Vagina (tissue), 2 donors: ENCODE measurements around the gene MYEF2. TPM values are rescaled to one million over a fixed set of nuclear protein-coding genes. Genes with fewer than 3 reads are reported as not detected.

Experiments used
- DNase-seq, 2 donors: peaks; one replicate each; pipeline ENCODE4 v3.0.0-alpha.2; 2017; ENCODE audit errors: extremely low spot score in 2 of 2
- H3K27ac ChIP-seq: fragments of 200-600 bp; sonication (generic); one replicate; pipeline ENCODE4 v1.5.1; 2019
- H3K27me3 ChIP-seq: fragments of 200-600 bp; sonication (generic); one replicate; pipeline ENCODE4 v1.5.1; 2019
- H3K36me3 ChIP-seq, 2 donors: fragments of 200-600 bp; sonication (generic); one replicate each; pipeline ENCODE4 v1.5.1; 2017 to 2019
- H3K4me1 ChIP-seq: fragments of 200-600 bp; sonication (generic); one replicate; pipeline ENCODE4 v1.5.1; 2019
- H3K4me3 ChIP-seq, 2 donors: fragments of 200-600 bp; sonication (generic); 1 replicate in 1 of 2; 2 replicates in 1 of 2; pipeline ENCODE4 v1.5.1; 2016 to 2019
- H3K9me3 ChIP-seq: fragments of 200-600 bp; sonication (generic); one replicate; pipeline ENCODE4 v1.5.1; 2019
- CTCF ChIP-seq, 3 experiments: fragments of 450-650 bp in 2 of 3; fragments of 200-600 bp in 1 of 3; sonication (generic) in 1 of 3; IDR thresholded peaks; one replicate each; pipeline ENCODE4 v1.5.1; 2017 to 2019; ENCODE audit warnings: antibody characterized with exemption in 3 of 3, mild to moderate bottlenecking in 2 of 3, moderate library complexity in 2 of 3
- POLR2A ChIP-seq, 2 donors: fragments of 450-650 bp; IDR thresholded peaks; one replicate each; pipeline ENCODE4 v1.6.1; 2017; ENCODE audit warnings: antibody characterized with exemption in 2 of 2, mild to moderate bottlenecking in 2 of 2, moderate library complexity in 2 of 2
- POLR2AphosphoS5 ChIP-seq, 2 donors: sonication (generic); formaldehyde crosslinking; IDR thresholded peaks; one replicate each; pipeline ENCODE4 v1.9.0; 2017; ENCODE audit warnings: antibody characterized with exemption in 2 of 2, mild to moderate bottlenecking in 2 of 2, low read depth in 1 of 2; ENCODE audit not compliant: insufficient read depth in 1 of 2
- intact Hi-C: fragments of 100-400 bp; cut with DNase I; formaldehyde crosslinking; loops from one replicate; pipeline ENCODE4 v1.15.1; 2023
- total RNA-seq: library from RNA; depleted of rRNA; stranded (reverse); fragments of >200 nt; gene quantifications from one replicate; pipeline ENCODE4 v1.2.3, GENCODE V29; 2016

Gene MYEF2
- total RNA-seq, 1 donor from 2014 or later: 7.1 TPM

DNA sequence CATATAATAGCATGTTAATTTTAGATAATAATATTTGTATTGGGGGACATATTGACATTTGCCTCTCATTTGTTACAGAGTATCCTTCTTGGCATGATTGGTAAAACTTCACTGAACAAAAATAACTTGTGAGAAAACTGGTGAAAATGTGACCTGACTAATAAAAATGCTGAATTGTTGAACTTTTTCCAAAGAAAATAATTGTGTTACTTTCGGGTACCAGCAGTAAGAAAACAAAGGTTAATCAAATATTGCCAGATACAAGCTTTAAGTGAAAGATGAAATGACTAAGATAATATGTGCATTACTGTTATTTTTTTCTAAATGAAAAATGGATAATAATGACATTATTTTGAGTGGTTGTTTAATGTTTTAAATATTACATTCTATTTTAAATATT is 43.2 kb upstream of the MYEF2 start:
- H3K4me1 ChIP-seq: no peaks in the 10 kb centered on the region
- TF ChIP-seq POLR2AphosphoS5 (IDR thresholded peaks at IDR 0.05; ENCODE audit: insufficient read depth in 1 of 2, low read depth in 1 of 2) (no peak), POLR2A (IDR thresholded peaks at IDR 0.05) (no peak), CTCF (IDR thresholded peaks at IDR 0.05) (no peak)
- H3K27ac ChIP-seq: no peak overlapping the region
- no peak overlapping the region for H3K4me3 ChIP-seq
- no peaks in the 10 kb centered on the region for H3K27me3 ChIP-seq
- no peaks in the 10 kb centered on the region for H3K36me3 ChIP-seq
- no peak for DNase-seq
- intact Hi-C loops: no loop called here
- H3K9me3 ChIP-seq: no peaks in the 10 kb centered on the region

- DNase-seq: no peak
- TF ChIP-seq CTCF (IDR thresholded peaks at IDR 0.05): no peak
- TF ChIP-seq POLR2A (IDR thresholded peaks at IDR 0.05): no peak
- TF ChIP-seq POLR2AphosphoS5 (IDR thresholded peaks at IDR 0.05; ENCODE audit: insufficient read depth in 1 of 2, low read depth in 1 of 2): no peak
- H3K4me1 ChIP-seq: no peaks in the 10 kb centered on the region
- no peaks in the 10 kb centered on the region for H3K9me3 ChIP-seq
- no peaks in the 10 kb centered on the region for H3K36me3 ChIP-seq
- H3K27me3 ChIP-seq: no peaks in the 10 kb centered on the region
- no peak within 1 kb of the TSS for H3K4me3 ChIP-seq
- intact Hi-C loops: no loop called here
- no peak within 1 kb of the TSS for H3K27ac ChIP-seq
Observed at GRCh38 chr15:48205981-48206380, 27.9 kb upstream of the MYEF2 start, which contains the start of gene SLC12A1. Gene SLC12A1, plus strand, starts transcription at chr15:48206302. Its CDS starts 1,418 bp downstream, at chr15:48207720.

DNA sequence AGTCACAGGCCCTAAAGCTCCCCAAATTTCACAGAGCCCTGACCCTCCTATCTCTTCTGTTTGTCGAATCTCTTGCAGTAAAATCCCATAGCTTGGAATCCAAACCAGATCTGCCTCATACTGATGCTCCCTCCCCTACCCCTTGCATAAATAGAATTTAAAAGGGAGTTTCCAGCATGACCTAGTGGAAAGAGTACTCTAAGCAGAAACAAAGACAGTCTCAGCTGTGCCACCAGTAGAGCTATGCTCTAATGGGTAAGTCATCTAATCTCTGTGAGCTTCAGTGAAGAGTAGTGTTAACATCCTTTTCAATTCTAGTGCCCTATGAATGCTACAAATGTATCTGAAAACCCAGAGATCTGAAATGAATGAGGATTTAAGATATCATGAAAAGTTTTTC is 24.0 kb upstream of the MYEF2 start:
- Histone ChIP-seq H3K27me3 (no peaks in the 10 kb centered on the region), H3K9me3 (no peaks in the 10 kb centered on the region), H3K4me3 (no peak overlapping the region), H3K36me3 (no peaks in the 10 kb centered on the region), H3K4me1 (no peaks in the 10 kb centered on the region), H3K27ac (no peak overlapping the region)
- TF ChIP-seq POLR2AphosphoS5 (IDR thresholded peaks at IDR 0.05; ENCODE audit: insufficient read depth in 1 of 2, low read depth in 1 of 2) (no peak), CTCF (IDR thresholded peaks at IDR 0.05) (no peak), POLR2A (IDR thresholded peaks at IDR 0.05) (no peak)
- DNase-seq: no peak
- intact Hi-C loops: no loop called here

DNA sequence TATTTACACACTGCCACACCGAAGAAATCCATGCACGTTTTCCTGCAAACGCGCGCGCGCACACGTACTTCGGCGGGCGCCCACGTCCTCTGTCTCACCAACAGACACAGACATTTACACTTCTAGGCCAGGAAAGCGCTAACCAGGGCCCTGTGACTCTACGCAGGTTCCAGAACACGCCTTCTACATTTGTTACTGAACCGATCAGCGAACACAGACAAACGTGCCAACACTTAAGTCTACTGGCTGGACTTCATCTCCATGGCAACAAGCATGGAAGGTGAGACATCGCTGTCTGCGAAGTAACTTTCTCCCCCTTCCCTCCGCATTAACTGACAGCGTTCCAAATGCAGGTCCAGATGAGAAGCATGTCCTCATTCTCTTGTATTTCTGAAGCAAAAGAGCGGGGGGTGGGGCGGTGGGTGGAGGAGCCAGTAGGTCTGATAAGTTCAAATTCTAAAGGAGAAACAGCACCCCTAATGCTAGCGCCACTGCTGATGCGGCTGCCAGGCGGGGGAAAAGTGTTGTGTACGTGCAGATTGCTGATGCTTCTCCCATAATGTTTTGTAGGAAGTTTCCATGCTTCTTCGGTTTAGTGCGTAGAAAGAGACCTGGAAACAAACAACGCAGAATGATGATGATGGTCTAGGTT is 13.6 kb upstream of the MYEF2 start, which contains the start of gene CTXN2:
TSS of gene CTXN2 (plus strand) at position 92 of the 652 bp plus-strand sequence. CDS start 9,636 bp downstream, outside the sequence.
- no peaks in the 10 kb centered on the region for H3K9me3 ChIP-seq
- no peak within 1 kb of the TSS for H3K4me3 ChIP-seq
- no peak for DNase-seq
- H3K4me1 ChIP-seq: no peaks in the 10 kb centered on the region
- TF ChIP-seq POLR2AphosphoS5 (IDR thresholded peaks at IDR 0.05; ENCODE audit: insufficient read depth in 1 of 2, low read depth in 1 of 2) (no peak), POLR2A (IDR thresholded peaks at IDR 0.05) (no peak), CTCF (IDR thresholded peaks at IDR 0.05) (no peak)
- no peaks in the 10 kb centered on the region for H3K36me3 ChIP-seq
- intact Hi-C loops: no loop called here
- no peaks in the 10 kb centered on the region for H3K27me3 ChIP-seq
- H3K27ac ChIP-seq: no peak within 1 kb of the TSS

DNA sequence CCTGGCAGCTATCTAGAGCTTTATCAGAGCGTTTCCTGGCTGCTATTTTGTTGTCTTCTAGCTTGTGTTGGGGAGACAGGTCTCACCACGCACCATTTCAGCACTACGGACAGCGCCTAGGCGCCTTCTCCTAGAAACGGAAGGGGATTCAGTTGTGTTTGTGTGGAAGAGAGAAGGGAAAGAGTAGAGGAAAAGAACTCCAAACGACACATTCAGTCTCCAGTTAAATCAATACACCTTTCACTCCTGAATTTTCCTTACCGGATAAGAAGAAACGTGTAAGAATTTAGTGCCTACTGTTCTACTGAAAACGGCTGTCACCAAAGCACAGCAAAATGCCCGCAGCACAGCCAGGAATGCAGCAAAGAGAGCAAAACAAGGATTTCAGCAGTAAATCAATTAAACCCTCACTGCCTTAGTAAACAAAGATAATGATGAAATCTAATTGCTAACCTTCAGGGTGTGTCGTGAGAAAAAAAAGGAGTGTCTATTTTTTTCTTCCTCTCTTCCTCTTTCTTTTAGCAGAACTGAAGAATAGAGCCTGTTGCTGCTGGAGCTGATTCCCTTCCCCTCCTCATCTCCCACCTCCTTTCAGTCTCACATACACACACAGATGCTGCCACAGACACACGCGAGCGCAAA is 13.0 kb upstream of the MYEF2 start:
- H3K4me3 ChIP-seq: no peak overlapping the region
- intact Hi-C loops: no loop called here
- H3K27ac ChIP-seq: no peak overlapping the region
- no peaks in the 10 kb centered on the region for H3K27me3 ChIP-seq
- H3K36me3 ChIP-seq: no peaks in the 10 kb centered on the region
- H3K9me3 ChIP-seq: no peaks in the 10 kb centered on the region
- no peak for TF ChIP-seq CTCF (IDR thresholded peaks at IDR 0.05)
- TF ChIP-seq POLR2AphosphoS5 (IDR thresholded peaks at IDR 0.05; ENCODE audit: insufficient read depth in 1 of 2, low read depth in 1 of 2): no peak
- TF ChIP-seq POLR2A (IDR thresholded peaks at IDR 0.05): no peak
- no peak for DNase-seq
- H3K4me1 ChIP-seq: no peaks in the 10 kb centered on the region
